Neural cell (in vitro differentiated cells): ENCODE measurements around the gene POU6F2. TPM values are rescaled to one million over a fixed set of nuclear protein-coding genes. Genes with fewer than 3 reads are reported as not detected.

Experiments used
- H2AFZ ChIP-seq: fragments of 200-600, 300-800 bp; sonication (generic), shearing (Covaris generic); 2 replicates; pipeline ENCODE4 v1.6.0; 2014; ENCODE audit warnings: low read depth, mild to moderate bottlenecking, antibody characterized with exemption, low read length, moderate library complexity
- H3F3A ChIP-seq: fragments of 200-600 bp; shearing (Covaris generic); 2 replicates; pipeline ENCODE4 v1.6.1; 2016; ENCODE audit warnings: mild to moderate bottlenecking, moderate library complexity, mixed read lengths, antibody characterized with exemption, low read length; ENCODE audit not compliant: insufficient read depth, poor library complexity, severe bottlenecking
- H3K27ac ChIP-seq: fragments of 200-600, 300-800 bp; sonication (generic), shearing (Covaris generic); 2 replicates; pipeline ENCODE4 v1.5.1; 2014; ENCODE audit warnings: mild to moderate bottlenecking, low read length, moderate library complexity
- H3K27me3 ChIP-seq: fragments of 300-800, 200-600 bp; sonication (generic), shearing (Covaris generic); 2 replicates; pipeline ENCODE4 v1.6.0; 2014; ENCODE audit warnings: mild to moderate bottlenecking, low read depth, low read length, moderate library complexity; ENCODE audit not compliant: insufficient read depth
- H3K36me3 ChIP-seq: fragments of 300-800, 200-600 bp; sonication (generic), shearing (Covaris generic); 2 replicates; pipeline ENCODE4 v1.5.1; 2014; ENCODE audit warnings: mild to moderate bottlenecking, antibody characterized with exemption, low read length, moderate library complexity; ENCODE audit not compliant: insufficient read depth
- H3K4me2 ChIP-seq: fragments of 300-800, 200-600 bp; sonication (generic), shearing (Covaris generic); 2 replicates; pipeline ENCODE4 v1.6.0; 2014; ENCODE audit warnings: mild to moderate bottlenecking, low read length
- H3K4me3 ChIP-seq: fragments of 300-800, 200-600 bp; sonication (generic), shearing (Covaris generic); 2 replicates; pipeline ENCODE4 v1.5.1; 2014; ENCODE audit warnings: mild to moderate bottlenecking, low read length, moderate library complexity
- H3K79me2 ChIP-seq: fragments of 200-600 bp; shearing (Covaris generic); replicated peaks from 2 replicates; pipeline ENCODE4 v1.6.0; 2014; ENCODE audit warnings: mild to moderate bottlenecking, low read length, moderate library complexity; ENCODE audit not compliant: insufficient read depth
- H3K9ac ChIP-seq: fragments of 300-800, 200-600 bp; sonication (generic), shearing (Covaris generic); 2 replicates; pipeline ENCODE4 v1.6.1; 2016; ENCODE audit warnings: mild to moderate bottlenecking, low read length, mixed read lengths
- H3K9me2 ChIP-seq: fragments of 200-600 bp; shearing (Covaris generic); 2 replicates; pipeline ENCODE4 v1.6.1; 2016; ENCODE audit warnings: mild to moderate bottlenecking, low read length, mixed read lengths; ENCODE audit not compliant: insufficient read depth
- H3K9me3 ChIP-seq: fragments of 200-600, 300-800 bp; sonication (generic), shearing (Covaris generic); 2 replicates; pipeline ENCODE4 v1.6.1; 2016; ENCODE audit warnings: mild to moderate bottlenecking, mixed run types, low read length, moderate library complexity, mixed read lengths
- H4K20me1 ChIP-seq: fragments of 200-600 bp; shearing (Covaris generic); 2 replicates; pipeline ENCODE4 v1.6.1; 2016; ENCODE audit warnings: mild to moderate bottlenecking, mixed run types; ENCODE audit not compliant: insufficient read depth
- EP300 ChIP-seq: fragments of 450-650 bp; conservative IDR thresholded peaks from 2 replicates; pipeline ENCODE4 v1.6.1; 2014; ENCODE audit warnings: antibody characterized with exemption, mild to moderate bottlenecking, moderate library complexity; ENCODE audit not compliant: poor library complexity, severe bottlenecking
- EZH2 ChIP-seq: fragments of 200-600, 300-800 bp; shearing (Covaris generic), sonication (generic); IDR thresholded peaks from 2 replicates; pipeline ENCODE4 v1.6.1; 2014; ENCODE audit warnings: antibody characterized with exemption, low read length, borderline replicate concordance, mild to moderate bottlenecking; ENCODE audit not compliant: insufficient read depth, poor library complexity, severe bottlenecking
- MXI1 ChIP-seq: fragments of 450-650 bp; conservative IDR thresholded peaks from 2 replicates; pipeline ENCODE4 v1.6.1; 2014; ENCODE audit warnings: antibody characterized with exemption, mild to moderate bottlenecking; ENCODE audit not compliant: poor library complexity, severe bottlenecking
- POLR2AphosphoS5 ChIP-seq: IDR thresholded peaks from 2 replicates; pipeline ENCODE4 v1.6.1; 2012
- RAD21 ChIP-seq: fragments of 450-650 bp; conservative IDR thresholded peaks from 2 replicates; pipeline ENCODE4 v1.6.1; 2014; ENCODE audit warnings: antibody characterized with exemption, mild to moderate bottlenecking, moderate library complexity
- REST ChIP-seq: IDR thresholded peaks from 2 replicates; pipeline ENCODE4 v1.6.1; 2012; ENCODE audit warnings: borderline replicate concordance
- SMC3 ChIP-seq: fragments of 450-650 bp; conservative IDR thresholded peaks from 2 replicates; pipeline ENCODE4 v1.6.1; 2014; ENCODE audit warnings: antibody characterized with exemption, mild to moderate bottlenecking, moderate library complexity; ENCODE audit not compliant: poor library complexity
- TAF1 ChIP-seq: IDR thresholded peaks from 2 replicates; pipeline ENCODE4 v1.6.1; 2012; ENCODE audit warnings: low read depth
- polyA plus RNA-seq: library from polyadenylated mRNA; depleted of rRNA; stranded (reverse); fragments of >200 nt; gene quantifications from 2 replicates; pipeline ENCODE4 v1.2.3, GENCODE V29; 2014
- TF ChIP-seq, protein P1 (sequence below): fragments of 450-650 bp; IDR thresholded peaks from 2 replicates; pipeline ENCODE4 v1.5.1; 2014; ENCODE audit warnings: antibody characterized with exemption, mild to moderate bottlenecking, moderate library complexity; ENCODE audit not compliant: poor library complexity, severe bottlenecking

POU6F2 gene
- polyA plus RNA-seq, 1 donor from 2014 or later, result 2.8 TPM

- Histone ChIP-seq H2AFZ (no peak overlapping the region), H3K27me3 (no peaks in the 10 kb centered on the region), H3K36me3 (no peaks in the 10 kb centered on the region), H3K9me2 (no peaks in the 10 kb centered on the region), H4K20me1 (no peaks in the 10 kb centered on the region), H3K4me3 (no peak overlapping the region), H3K9me3 (no peaks in the 10 kb centered on the region), H3K27ac (no peak overlapping the region), H3K4me2 (no peak overlapping the region), H3F3A (peaks cover 7% of the 10 kb centered on the region), H3K9ac (no peak overlapping the region), H3K79me2 (no peaks in the 10 kb centered on the region)
- no peak for TF ChIP-seq RAD21
- no peak for TF ChIP-seq MXI1
- TF ChIP-seq, protein P1, sequence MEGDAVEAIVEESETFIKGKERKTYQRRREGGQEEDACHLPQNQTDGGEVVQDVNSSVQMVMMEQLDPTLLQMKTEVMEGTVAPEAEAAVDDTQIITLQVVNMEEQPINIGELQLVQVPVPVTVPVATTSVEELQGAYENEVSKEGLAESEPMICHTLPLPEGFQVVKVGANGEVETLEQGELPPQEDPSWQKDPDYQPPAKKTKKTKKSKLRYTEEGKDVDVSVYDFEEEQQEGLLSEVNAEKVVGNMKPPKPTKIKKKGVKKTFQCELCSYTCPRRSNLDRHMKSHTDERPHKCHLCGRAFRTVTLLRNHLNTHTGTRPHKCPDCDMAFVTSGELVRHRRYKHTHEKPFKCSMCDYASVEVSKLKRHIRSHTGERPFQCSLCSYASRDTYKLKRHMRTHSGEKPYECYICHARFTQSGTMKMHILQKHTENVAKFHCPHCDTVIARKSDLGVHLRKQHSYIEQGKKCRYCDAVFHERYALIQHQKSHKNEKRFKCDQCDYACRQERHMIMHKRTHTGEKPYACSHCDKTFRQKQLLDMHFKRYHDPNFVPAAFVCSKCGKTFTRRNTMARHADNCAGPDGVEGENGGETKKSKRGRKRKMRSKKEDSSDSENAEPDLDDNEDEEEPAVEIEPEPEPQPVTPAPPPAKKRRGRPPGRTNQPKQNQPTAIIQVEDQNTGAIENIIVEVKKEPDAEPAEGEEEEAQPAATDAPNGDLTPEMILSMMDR, result no peak
- TF ChIP-seq SMC3, result no peak
- TF ChIP-seq TAF1, result no peak
- no peak for TF ChIP-seq REST
Measured at GRCh38 chr7:39357648-39358047, 379.9 kb downstream of the POU6F2 start.

GRCh38 chr7:39360038-39360437, 382.3 kb downstream of the POU6F2 start:
- Histone ChIP-seq H3K79me2 (no peaks in the 10 kb centered on the region), H3K36me3 (no peaks in the 10 kb centered on the region), H3K4me2 (no peak overlapping the region), H3K27ac (no peak overlapping the region), H3F3A (no peaks in the 10 kb centered on the region), H3K9ac (no peak overlapping the region), H3K9me2 (no peaks in the 10 kb centered on the region), H4K20me1 (no peaks in the 10 kb centered on the region), H3K9me3 (no peaks in the 10 kb centered on the region), H3K27me3 (no peaks in the 10 kb centered on the region), H2AFZ (no peak overlapping the region), H3K4me3 (no peak overlapping the region)
- TF ChIP-seq, protein P1, result no peak
- no peak for TF ChIP-seq REST
- TF ChIP-seq SMC3, result no peak
- no peak for TF ChIP-seq EZH2
- TF ChIP-seq MXI1, result no peak
- TF ChIP-seq RAD21, result no peak
- TF ChIP-seq EP300, result no peak
- TF ChIP-seq POLR2AphosphoS5, result no peak
- TF ChIP-seq TAF1, result no peak
